CD4-positive, alpha-beta T cell (primary cell): ENCODE data around the gene ZNF500. TPM values are rescaled to one million over a fixed set of nuclear protein-coding genes. Genes with fewer than 3 reads are reported as not detected.

Experiments
- ATAC-seq: fragments of 200-7000 bp; cut with Tn5 transposase; one replicate; pipeline ENCODE4 v1.10.0; 2022; ENCODE audit warnings: mild to moderate bottlenecking; ENCODE audit not compliant: poor library complexity
- CTCF ChIA-PET: fragments of 350-600 bp; sonication (Branson Sonifier 250); formaldehyde crosslinking; loops from one replicate; lab custom pipeline; 2021; ENCODE audit warnings: antibody characterized with exemption, inconsistent platforms; lab: Charles Lee
- POLR2A ChIA-PET: fragments of 350-600 bp; sonication (Branson Sonifier 250); formaldehyde crosslinking; loops from one replicate; lab custom pipeline; 2021; ENCODE audit warnings: antibody characterized with exemption, inconsistent platforms; lab: Charles Lee
- DNase-seq, 14 experiments: peaks; one replicate each; pipeline ENCODE4 v3.0.0-alpha.2; 2013 to 2020; ENCODE audit warnings: mixed read lengths in 2 of 14
- H3K27ac ChIP-seq, 2 donors: one replicate each; pipeline versions ENCODE4 v1.5.1 to v1.7.0; 2013; ENCODE audit warnings: low read length in 2 of 2, low read depth in 1 of 2, mild to moderate bottlenecking in 1 of 2
- H3K27me3 ChIP-seq, 2 experiments: 1 replicate in 1 of 2; 2 replicates in 1 of 2; pipeline versions ENCODE4 v1.6.1 to v1.7.0; 2013; ENCODE audit warnings: low read length in 2 of 2, control low read depth in 1 of 2, mild to moderate bottlenecking in 1 of 2, moderate library complexity in 1 of 2; ENCODE audit not compliant: insufficient read depth in 2 of 2, control insufficient read depth in 1 of 2
- H3K36me3 ChIP-seq: one replicate; pipeline ENCODE4 v1.6.1; 2013; ENCODE audit warnings: low read length, control low read depth; ENCODE audit not compliant: insufficient read depth
- H3K4me1 ChIP-seq: one replicate; pipeline ENCODE4 v1.6.1; 2013; ENCODE audit warnings: low read length, control low read depth; ENCODE audit not compliant: insufficient read depth
- H3K4me3 ChIP-seq: one replicate; pipeline ENCODE4 v1.5.1; 2013; ENCODE audit warnings: mild to moderate bottlenecking, low read length, moderate library complexity
- H3K9me3 ChIP-seq, 2 experiments: 1 replicate in 1 of 2; 2 replicates in 1 of 2; pipeline versions ENCODE4 v1.6.1 to v1.7.0; 2013; ENCODE audit warnings: low read length in 2 of 2, mild to moderate bottlenecking in 2 of 2, control low read depth in 1 of 2, moderate library complexity in 1 of 2; ENCODE audit not compliant: control insufficient read depth in 1 of 2, insufficient read depth in 1 of 2
- H3K27ac Mint-ChIP-seq: one replicate; pipeline ENCODE4 v1.8.0; 2020; ENCODE audit warnings: mixed read lengths
- H3K27me3 Mint-ChIP-seq: one replicate; pipeline ENCODE4 v1.8.0; 2021; ENCODE audit warnings: mixed read lengths
- H3K36me3 Mint-ChIP-seq: one replicate; pipeline ENCODE4 v1.8.0; 2021; ENCODE audit warnings: low read depth, mixed read lengths
- H3K4me1 Mint-ChIP-seq: one replicate; pipeline ENCODE4 v1.8.0; 2021; ENCODE audit warnings: low read depth, mixed read lengths
- H3K4me3 Mint-ChIP-seq: one replicate; pipeline ENCODE4 v1.8.0; 2020; ENCODE audit warnings: mild to moderate bottlenecking, mixed read lengths
- H3K9me3 Mint-ChIP-seq: one replicate; pipeline ENCODE4 v1.8.0; 2020; ENCODE audit warnings: mixed read lengths
- intact Hi-C, 2 experiments: fragments of 100-400 bp; cut with DNase I in 1 of 2; cut with micrococcal nuclease in 1 of 2; formaldehyde crosslinking; loops; one replicate each; pipeline versions ENCODE4 v1.15.1 to v1.9.0; 2023 to 2025; cut with DNase I, micrococcal nuclease
- total RNA-seq, 174 experiments: library from RNA in 2 of 174; stranded (reverse) in 2 of 174; gene quantifications; one replicate each; pipeline ENCODE4 v1.2.3 and lab custom pipeline; 2021 to 2026
- TF ChIP-seq, protein P1 (sequence below): fragments of 200-600 bp; IDR thresholded peaks from one replicate; pipeline ENCODE4 v1.8.0; 2022; ENCODE audit warnings: antibody characterized with exemption, mild to moderate bottlenecking

Gene ZNF500
- total RNA-seq, 2 experiments from 2014 or later: 11.8 to 12.4 TPM

DNA sequence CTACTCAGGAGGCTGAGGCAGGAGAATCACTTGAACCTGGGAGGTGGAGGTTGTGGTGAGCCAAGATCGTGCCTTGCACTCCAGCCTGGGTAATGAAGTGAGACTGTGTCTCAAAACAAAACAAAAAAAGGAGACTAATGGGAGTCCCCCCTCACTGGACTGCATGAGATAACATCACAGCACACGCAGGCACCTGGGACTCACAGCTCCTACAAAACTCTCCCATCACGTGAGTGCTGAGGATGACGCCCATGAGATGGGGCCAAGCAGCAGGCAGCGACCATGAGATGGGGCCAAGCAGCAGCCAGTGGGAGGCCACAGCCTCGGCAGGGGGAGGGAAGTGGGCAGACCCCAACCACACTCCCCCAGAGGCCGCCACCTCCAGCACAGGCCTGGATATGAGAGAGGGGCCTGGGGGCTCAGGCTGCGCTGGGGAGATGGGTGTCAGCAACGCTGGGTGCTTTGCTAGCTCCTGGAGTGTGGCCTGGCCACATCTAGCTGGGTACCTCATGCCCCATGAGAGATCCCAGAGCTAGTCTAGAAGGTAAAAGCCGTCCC lies 17.2 kb downstream of the ZNF500 start:
- Mint-ChIP-seq H3K27ac (no peak overlapping the region), H3K9me3 (no peaks in the 10 kb centered on the region), H3K27me3 (no peaks in the 10 kb centered on the region), H3K36me3 (peaks cover 21% of the 10 kb centered on the region), H3K4me3 (no peak overlapping the region), H3K4me1 (no peaks in the 10 kb centered on the region)
- H3K27ac ChIP-seq: no peak overlapping the region
- H3K36me3 ChIP-seq: peaks cover 38% of the 10 kb centered on the region
- H3K4me3 ChIP-seq: no peak overlapping the region
- H3K9me3 ChIP-seq: peaks cover 0 to 2% of the 10 kb centered on the region in 2 experiments
- DNase-seq: no peak
- intact Hi-C loops: no loop called here
- POLR2A ChIA-PET: no interaction called here
- TF ChIP-seq, protein P1, sequence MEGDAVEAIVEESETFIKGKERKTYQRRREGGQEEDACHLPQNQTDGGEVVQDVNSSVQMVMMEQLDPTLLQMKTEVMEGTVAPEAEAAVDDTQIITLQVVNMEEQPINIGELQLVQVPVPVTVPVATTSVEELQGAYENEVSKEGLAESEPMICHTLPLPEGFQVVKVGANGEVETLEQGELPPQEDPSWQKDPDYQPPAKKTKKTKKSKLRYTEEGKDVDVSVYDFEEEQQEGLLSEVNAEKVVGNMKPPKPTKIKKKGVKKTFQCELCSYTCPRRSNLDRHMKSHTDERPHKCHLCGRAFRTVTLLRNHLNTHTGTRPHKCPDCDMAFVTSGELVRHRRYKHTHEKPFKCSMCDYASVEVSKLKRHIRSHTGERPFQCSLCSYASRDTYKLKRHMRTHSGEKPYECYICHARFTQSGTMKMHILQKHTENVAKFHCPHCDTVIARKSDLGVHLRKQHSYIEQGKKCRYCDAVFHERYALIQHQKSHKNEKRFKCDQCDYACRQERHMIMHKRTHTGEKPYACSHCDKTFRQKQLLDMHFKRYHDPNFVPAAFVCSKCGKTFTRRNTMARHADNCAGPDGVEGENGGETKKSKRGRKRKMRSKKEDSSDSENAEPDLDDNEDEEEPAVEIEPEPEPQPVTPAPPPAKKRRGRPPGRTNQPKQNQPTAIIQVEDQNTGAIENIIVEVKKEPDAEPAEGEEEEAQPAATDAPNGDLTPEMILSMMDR: no peak
- H3K27me3 ChIP-seq: no peaks in the 10 kb centered on the region
- ATAC-seq: no peak
- H3K4me1 ChIP-seq: peaks cover 16% of the 10 kb centered on the region
- CTCF ChIA-PET: no interaction called here

GRCh38 chr16:4748682-4749411 lies 18.1 kb downstream of the ZNF500 start:
- no peak overlapping the region for H3K4me3 Mint-ChIP-seq
- TF ChIP-seq, protein P1: no peak
- H3K36me3 Mint-ChIP-seq: peaks cover 19% of the 10 kb centered on the region
- H3K27me3 Mint-ChIP-seq: no peaks in the 10 kb centered on the region
- ChIA-PET CTCF (no interaction called here), POLR2A (no interaction called here)
- H3K27ac Mint-ChIP-seq: peak overlapping the region; percentile 27
- intact Hi-C loops: no loop called here
- Histone ChIP-seq H3K36me3 (peaks cover 29% of the 10 kb centered on the region), H3K9me3 (no peaks in the 10 kb centered on the region), H3K4me1 (peaks cover 16% of the 10 kb centered on the region), H3K27ac (no peak overlapping the region), H3K27me3 (no peaks in the 10 kb centered on the region), H3K4me3 (no peak overlapping the region)
- no peak for DNase-seq
- H3K9me3 Mint-ChIP-seq: no peaks in the 10 kb centered on the region
- no peaks in the 10 kb centered on the region for H3K4me1 Mint-ChIP-seq
- no peak for ATAC-seq

GRCh38 chr16:4747906-4748681 lies 18.9 kb downstream of the ZNF500 start:
- H3K4me3 Mint-ChIP-seq: no peak overlapping the region
- TF ChIP-seq, protein P1: no peak
- H3K9me3 Mint-ChIP-seq: no peaks in the 10 kb centered on the region
- Histone ChIP-seq H3K27ac (peak overlapping the region in 1 of 2 donors; percentile 25), H3K27me3 (no peaks in the 10 kb centered on the region), H3K4me3 (no peak overlapping the region), H3K4me1 (peaks cover 22% of the 10 kb centered on the region), H3K9me3 (no peaks in the 10 kb centered on the region), H3K36me3 (peaks cover 23% of the 10 kb centered on the region)
- CTCF ChIA-PET: interaction anchor here (0.6 kb wide), 1 partner anchor 868 kb away, joined by 3 read pairs; no protein-coding TSS in a partner anchor
- ATAC-seq (no peak), DNase-seq (no peak)
- no peaks in the 10 kb centered on the region for H3K27me3 Mint-ChIP-seq
- POLR2A ChIA-PET: interaction anchor here (0.6 kb wide), 1 partner anchor 13 kb away, joined by 4 read pairs; no protein-coding TSS in a partner anchor
- H3K27ac Mint-ChIP-seq: peak overlapping the region; percentile 27
- peaks cover 6% of the 10 kb centered on the region for H3K4me1 Mint-ChIP-seq
- peaks cover 14% of the 10 kb centered on the region for H3K36me3 Mint-ChIP-seq
- intact Hi-C loops: no loop called here
